ENCODE data around the gene ADAMTS18.

DNA sequence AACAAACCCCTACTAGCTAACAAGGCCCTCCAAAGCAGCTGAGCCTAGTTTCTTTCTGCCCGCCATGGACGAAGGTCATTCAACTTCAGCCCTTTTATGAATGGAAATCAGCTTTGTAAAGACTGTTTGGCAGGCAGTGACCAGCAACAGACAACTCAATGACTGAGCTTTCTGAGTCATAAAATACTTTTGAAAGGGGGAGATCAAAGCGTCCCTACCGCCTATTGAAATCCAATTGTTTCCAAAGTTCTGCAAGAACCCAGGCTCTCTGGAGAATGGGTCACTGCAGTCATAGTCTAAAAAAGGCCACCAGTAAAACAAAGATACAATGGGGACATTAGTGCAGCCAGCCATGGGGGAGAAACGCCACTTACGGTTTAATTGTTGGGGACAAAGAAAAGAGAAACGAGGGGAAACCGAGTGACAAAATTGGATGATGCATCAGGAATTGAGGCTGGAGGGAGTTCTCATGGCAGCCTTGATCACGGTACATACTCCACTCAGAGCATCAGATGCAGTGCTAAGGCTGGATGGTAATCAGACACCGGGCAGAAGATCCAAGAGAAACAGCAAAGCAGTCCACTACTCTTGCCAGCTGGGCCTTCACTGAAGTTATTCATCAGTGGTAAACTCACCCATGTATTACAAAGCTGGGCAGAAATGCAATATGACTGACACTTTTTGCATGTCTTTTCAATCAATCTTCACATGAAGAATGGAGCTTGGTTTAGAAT is 9.8 kb downstream of the ADAMTS18 start:
- TF ChIP-seq CTCF (IDR thresholded peaks at IDR 0.05) (no peak), POLR2A (IDR thresholded peaks at IDR 0.05) (no peak)
